IPS-20b (cell line): ENCODE results near the gene ZNF24.

ENCODE experiments used
- H3K27ac ChIP-seq: one replicate; pipeline ENCODE4 v1.5.1; 2013; ENCODE audit warnings: low read length
- H3K27me3 ChIP-seq: 2 replicates; pipeline ENCODE4 v1.6.1; 2013; ENCODE audit warnings: mild to moderate bottlenecking, low read length, inconsistent platforms; ENCODE audit not compliant: insufficient read depth
- H3K36me3 ChIP-seq: 2 replicates; pipeline ENCODE4 v1.6.1; 2013; ENCODE audit warnings: low read depth, mild to moderate bottlenecking, inconsistent platforms, low read length, moderate library complexity; ENCODE audit not compliant: insufficient read depth
- H3K4me1 ChIP-seq: 2 replicates; pipeline ENCODE4 v1.6.1; 2013; ENCODE audit warnings: mild to moderate bottlenecking, control low read depth, inconsistent platforms, low read length, moderate library complexity; ENCODE audit not compliant: insufficient read depth
- H3K4me3 ChIP-seq: 2 replicates; pipeline ENCODE4 v1.5.1; 2013; ENCODE audit warnings: mild to moderate bottlenecking, low read length, inconsistent platforms
- H3K9ac ChIP-seq: 2 replicates; pipeline ENCODE4 v1.6.1; 2013; ENCODE audit warnings: low read depth, mild to moderate bottlenecking, inconsistent platforms, low read length, moderate library complexity
- H3K9me3 ChIP-seq: 2 replicates; pipeline ENCODE4 v1.6.1; 2013; ENCODE audit warnings: mild to moderate bottlenecking, low read depth, low read length, inconsistent platforms; ENCODE audit not compliant: insufficient read depth

ZNF24 gene

DNA sequence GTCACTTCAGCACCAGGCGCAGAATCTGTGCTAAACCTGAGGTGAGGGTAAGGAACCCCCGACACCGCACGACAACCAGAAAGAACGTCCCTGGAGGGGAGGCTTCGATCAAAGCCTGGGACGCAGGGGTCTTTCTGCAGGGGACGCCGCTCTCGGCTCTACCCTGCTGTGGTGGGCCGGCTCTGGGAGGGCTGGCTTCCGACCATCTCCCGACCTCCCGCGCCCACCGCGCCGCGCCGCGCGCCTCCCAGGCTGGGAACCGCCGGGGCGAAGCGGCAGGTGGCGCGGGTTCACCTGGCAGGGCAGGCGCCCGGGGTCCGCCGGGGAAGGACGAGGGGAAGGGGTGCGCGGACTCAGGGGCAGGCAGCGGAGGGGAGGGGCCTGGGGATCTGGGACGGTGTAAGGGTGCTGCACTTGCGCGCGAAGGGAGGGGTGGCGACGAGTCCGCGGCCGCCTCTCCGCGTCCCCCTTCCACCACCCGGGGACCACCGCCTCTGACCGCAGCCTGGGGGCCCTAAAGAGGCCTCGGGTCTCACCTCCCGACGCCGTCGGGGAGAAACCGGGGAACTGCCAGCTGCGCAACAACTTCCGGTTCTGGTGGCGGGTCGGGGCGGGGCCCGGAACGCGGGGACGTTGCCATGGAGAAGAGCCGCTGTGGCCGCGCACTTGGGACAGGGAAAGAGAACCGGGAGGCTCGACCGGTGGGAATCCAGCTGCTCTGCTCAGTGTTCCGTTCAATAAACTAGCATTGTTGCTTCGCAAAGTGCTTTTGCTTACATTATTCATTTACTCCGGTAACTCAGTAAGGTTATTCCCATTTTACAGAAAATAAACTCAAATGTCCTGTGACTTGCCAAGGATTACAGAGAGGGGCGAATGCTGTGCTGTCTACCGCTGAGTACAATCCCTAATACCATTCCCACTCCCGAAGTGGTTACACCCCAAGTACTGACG lies 32.8 kb upstream of the ZNF24 start, which contains the start of gene ZNF396:
Gene ZNF396, minus strand, starts transcription at position 596 of the 954 bp plus-strand sequence. CDS start 3,045 bp downstream, outside the sequence.
- Histone ChIP-seq H3K9me3 (no peaks in the 10 kb centered on the region), H3K9ac (peak within 1 kb of the TSS; percentile 73; the same call in 1 of the 2 replicates), H3K4me3 (peak within 1 kb of the TSS; percentile 83), H3K27me3 (peaks cover 20% of the 10 kb centered on the region; the same call in 1 of the 2 replicates), H3K27ac (no peak within 1 kb of the TSS), H3K4me1 (peaks cover 7% of the 10 kb centered on the region; the same call in 1 of the 2 replicates), H3K36me3 (no peaks in the 10 kb centered on the region)

DNA sequence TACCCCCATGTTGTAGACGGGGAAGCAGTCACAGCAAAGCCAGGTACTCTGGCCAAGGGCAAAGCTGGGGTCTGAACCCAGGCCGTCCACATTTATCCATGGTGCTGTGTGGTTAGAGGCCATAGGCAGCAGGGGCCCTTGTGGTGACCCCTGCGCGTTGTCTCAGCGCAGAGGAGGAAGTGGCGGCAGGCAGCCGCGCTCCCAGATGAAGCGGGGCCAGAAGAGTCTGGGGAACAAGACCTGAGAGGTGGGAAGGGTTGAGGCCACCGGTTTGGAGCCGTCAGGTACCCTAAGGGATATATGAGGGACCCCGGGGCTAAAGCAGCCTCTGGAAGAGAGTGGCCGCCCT lies 32.1 kb upstream of the ZNF24 start:
- no peaks in the 10 kb centered on the region for H3K36me3 ChIP-seq
- H3K9me3 ChIP-seq = no peaks in the 10 kb centered on the region
- peaks cover 20% of the 10 kb centered on the region; the same call in 1 of the 2 replicates for H3K27me3 ChIP-seq
- peak overlapping the region; percentile 83 for H3K4me3 ChIP-seq
- peaks cover 7% of the 10 kb centered on the region; the same call in 1 of the 2 replicates for H3K4me1 ChIP-seq
- no peak overlapping the region for H3K27ac ChIP-seq
- peak overlapping the region; percentile 73; the same call in 1 of the 2 replicates for H3K9ac ChIP-seq

DNA sequence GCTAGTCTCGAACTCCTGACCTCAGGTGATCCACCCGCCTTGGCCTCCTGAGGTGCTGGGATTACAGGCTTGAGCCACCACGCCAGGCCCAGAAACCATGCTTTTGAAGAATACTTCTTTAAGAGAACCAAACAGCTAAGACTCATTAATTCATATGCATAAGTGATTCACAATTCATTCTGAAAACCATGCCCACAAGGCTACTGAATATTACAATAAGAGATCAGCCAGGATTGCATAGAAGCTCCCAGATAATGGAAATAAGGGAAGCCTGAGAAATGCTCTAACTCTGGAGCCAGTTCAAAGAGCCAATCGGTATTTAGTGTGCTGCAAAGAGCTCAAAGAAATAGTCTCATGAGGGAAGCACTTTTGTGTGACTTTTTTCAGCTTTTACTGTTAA lies 30.5 kb upstream of the ZNF24 start:
- Histone ChIP-seq H3K36me3 (no peaks in the 10 kb centered on the region), H3K4me1 (peaks cover 7% of the 10 kb centered on the region; the same call in 1 of the 2 replicates), H3K9me3 (no peaks in the 10 kb centered on the region), H3K27ac (no peak overlapping the region), H3K27me3 (peaks cover 20% of the 10 kb centered on the region; the same call in 1 of the 2 replicates), H3K9ac (no peak overlapping the region), H3K4me3 (no peak overlapping the region)

DNA sequence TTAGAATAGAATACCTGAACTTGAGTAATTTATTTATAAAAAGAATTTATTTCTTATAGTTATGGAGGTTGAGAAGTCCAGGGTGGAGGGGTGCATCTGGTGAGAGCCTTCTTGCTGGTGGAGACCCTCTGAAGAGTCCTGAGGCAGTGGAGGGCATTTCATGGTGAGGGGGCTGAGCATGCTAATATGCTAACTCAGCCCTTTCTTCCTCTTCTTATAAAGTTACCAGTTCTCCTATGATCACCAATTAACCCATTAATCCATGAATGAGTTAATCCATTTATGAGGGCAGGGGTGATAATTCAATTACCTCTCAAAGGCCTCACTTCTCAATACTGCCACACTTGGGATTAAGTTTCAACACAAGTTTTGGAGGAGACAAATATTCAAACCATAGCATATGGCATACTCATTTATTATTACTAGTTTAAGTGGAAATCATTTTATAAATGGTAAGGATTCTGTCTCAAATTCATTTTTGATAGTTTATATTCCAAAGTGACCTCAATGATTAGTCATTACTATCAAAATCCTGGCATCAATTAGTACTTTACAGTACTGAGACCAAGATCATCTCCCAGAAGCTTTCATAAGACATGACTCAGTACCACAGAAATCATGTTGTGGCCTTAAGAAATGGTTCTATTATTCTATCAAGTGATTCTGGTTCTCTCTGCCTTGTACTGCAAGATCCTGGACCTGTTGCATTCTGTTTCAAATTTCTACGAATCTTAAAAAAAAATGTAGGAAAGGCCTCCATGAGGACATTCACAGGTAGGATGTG lies 27.4 kb upstream of the ZNF24 start:
- Histone ChIP-seq H3K4me3 (no peak overlapping the region), H3K4me1 (peaks cover 3% of the 10 kb centered on the region), H3K27me3 (no peaks in the 10 kb centered on the region), H3K9ac (no peak overlapping the region), H3K36me3 (no peaks in the 10 kb centered on the region), H3K9me3 (no peaks in the 10 kb centered on the region), H3K27ac (no peak overlapping the region)

DNA sequence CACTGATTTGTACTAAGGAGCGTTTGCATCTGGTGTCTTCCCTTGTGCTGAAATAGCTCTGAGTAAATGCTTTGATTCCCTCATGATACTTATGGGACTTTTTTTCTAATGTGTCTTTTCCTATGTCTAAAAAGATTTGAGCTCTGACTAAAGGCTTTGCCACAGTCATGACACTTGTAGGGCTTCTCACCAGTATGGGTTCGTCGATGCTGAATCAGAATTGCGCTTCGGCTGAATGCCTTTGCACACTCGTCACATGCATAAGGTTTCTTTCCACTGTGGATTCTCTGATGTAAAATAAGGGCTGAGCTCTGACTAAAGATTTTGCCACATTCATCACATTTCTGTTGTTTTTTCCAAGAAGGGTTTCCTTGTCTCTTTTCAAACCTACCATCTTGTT lies 24.9 kb upstream of the ZNF24 start:
- Histone ChIP-seq H3K27me3 (no peaks in the 10 kb centered on the region), H3K9me3 (no peaks in the 10 kb centered on the region), H3K27ac (no peak overlapping the region), H3K4me1 (no peaks in the 10 kb centered on the region; the same call in 1 of the 2 replicates), H3K36me3 (no peaks in the 10 kb centered on the region), H3K9ac (no peak overlapping the region), H3K4me3 (no peak overlapping the region)

DNA sequence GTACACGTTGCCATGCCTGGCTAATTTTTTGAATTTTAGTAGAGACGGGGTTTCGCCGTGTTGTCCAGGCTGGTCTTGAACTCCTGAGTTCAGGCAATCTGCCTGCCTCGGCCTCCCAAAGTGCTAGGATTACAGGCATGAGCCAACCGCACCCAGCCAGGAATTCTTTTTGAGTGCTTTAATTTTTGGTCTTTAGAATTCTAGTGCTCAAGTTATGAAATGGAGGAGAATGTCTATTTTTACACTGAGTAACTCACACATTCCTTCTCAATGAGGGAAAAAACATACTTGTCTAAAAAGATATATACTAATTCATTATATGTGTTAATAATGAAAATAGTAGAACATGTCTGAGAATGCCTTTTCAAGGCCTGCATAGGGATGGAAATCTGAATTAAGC lies 24.4 kb upstream of the ZNF24 start:
- Histone ChIP-seq H3K27me3 (no peaks in the 10 kb centered on the region), H3K4me1 (no peaks in the 10 kb centered on the region; the same call in 1 of the 2 replicates), H3K9me3 (no peaks in the 10 kb centered on the region), H3K27ac (no peak overlapping the region), H3K4me3 (no peak overlapping the region), H3K36me3 (no peaks in the 10 kb centered on the region), H3K9ac (no peak overlapping the region)

DNA sequence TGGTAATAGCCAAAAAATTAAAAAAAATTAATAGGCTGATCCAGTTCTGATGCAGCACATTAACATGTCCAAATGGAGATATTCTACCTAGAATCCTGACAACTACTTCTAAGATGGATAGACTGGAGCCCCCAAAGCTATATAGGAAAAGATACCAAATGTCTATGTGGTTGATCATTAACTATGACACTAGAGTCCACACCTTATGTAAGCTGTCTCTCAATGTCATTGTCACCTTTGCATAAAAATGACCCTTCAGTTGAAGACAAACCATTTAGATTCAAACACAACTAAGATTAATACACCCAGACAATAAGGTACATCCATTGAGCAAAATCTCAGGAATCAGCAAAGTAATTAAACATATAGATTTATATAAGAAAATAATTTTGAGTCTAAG lies 18.3 kb upstream of the ZNF24 start:
- no peak overlapping the region for H3K4me3 ChIP-seq
- no peaks in the 10 kb centered on the region for H3K9me3 ChIP-seq
- H3K27me3 ChIP-seq = no peaks in the 10 kb centered on the region
- no peak overlapping the region for H3K9ac ChIP-seq
- no peaks in the 10 kb centered on the region for H3K36me3 ChIP-seq
- H3K4me1 ChIP-seq = no peaks in the 10 kb centered on the region
- no peak overlapping the region for H3K27ac ChIP-seq

DNA sequence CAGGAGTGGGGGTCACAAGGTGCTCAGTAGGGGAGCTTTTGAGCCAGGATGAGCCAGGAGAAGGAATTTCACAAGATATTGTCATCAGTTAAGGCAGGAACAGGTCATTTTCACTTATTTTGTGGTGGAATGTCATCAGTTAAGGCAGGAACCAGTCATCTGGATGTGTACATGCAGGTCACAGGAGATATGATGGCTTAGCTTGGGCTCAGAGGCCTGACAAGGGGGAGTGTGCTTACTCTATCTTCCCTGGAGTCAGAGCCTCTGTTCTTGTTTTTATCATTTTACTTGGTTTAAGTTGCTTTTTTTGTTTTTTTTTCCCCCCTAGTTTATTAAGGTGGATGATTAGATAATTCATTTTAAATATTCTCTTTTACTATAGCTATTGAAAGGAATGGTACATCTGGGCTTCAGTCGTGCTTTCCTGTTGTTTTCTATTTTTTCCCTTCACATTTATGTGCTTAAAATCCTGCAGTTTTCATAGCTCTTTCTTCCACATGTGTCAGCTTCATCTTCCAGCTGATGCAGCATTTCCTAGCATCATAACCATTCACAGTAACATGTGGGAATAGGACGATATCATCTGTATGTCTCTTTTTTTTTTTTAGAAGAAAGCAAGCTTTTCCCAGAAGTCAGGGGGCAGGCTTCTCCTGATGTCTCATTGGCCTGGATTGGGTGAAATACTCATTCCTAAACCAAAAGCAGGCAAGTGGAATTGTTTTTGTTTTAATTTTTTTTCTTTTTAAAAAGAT lies 17.5 kb upstream of the ZNF24 start:
- no peaks in the 10 kb centered on the region for H3K4me1 ChIP-seq
- H3K27me3 ChIP-seq = no peaks in the 10 kb centered on the region
- no peaks in the 10 kb centered on the region for H3K9me3 ChIP-seq
- H3K36me3 ChIP-seq = no peaks in the 10 kb centered on the region
- H3K4me3 ChIP-seq = no peak overlapping the region
- H3K9ac ChIP-seq = no peak overlapping the region
- no peak overlapping the region for H3K27ac ChIP-seq

DNA sequence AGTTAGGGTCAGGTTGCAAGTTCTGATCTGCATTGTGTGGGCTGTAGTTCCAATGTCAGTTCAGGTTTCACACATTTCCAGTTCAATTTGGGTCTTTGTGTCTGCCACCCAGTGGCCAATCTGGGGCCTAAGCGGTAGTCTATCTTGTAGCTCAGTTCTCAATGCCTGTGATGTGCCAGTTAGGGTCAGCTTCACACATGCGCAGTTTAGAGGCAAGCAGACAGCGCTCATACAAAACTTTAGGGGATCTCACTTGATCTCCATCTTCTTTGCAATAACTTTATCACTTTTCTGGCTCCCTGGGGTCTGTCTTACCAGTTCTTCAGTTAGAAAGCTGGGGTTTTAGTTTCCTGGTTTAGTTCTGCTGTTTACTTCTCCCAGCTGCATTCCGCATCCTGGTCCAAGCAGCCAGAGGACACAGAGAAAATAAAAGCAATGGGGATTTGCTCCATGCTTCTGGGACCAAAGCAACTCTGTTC lies 11.0 kb upstream of the ZNF24 start:
- Histone ChIP-seq H3K27ac (no peak overlapping the region), H3K4me1 (peaks cover 5% of the 10 kb centered on the region), H3K9ac (no peak overlapping the region), H3K36me3 (no peaks in the 10 kb centered on the region), H3K9me3 (peaks cover 24% of the 10 kb centered on the region), H3K4me3 (no peak overlapping the region), H3K27me3 (no peaks in the 10 kb centered on the region)

DNA sequence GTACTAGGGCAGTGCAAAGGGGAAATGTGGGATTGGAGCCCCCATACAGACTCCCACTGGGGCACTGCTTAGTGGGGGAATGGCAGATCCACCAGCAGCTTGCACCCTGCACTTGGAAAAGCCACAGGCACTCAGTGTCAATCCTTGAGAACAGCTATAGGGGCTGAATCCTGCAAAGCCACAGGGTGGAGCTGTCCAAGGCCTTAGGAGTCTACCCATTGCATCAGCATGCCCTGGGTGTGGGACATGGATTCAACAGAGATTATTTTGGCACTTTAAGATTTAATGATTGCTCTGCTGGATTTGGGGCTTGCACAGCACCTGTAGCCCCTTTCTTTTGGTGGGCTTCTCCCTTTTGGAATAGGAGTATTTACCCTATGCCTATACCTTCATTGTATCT lies 8.6 kb upstream of the ZNF24 start:
- no peaks in the 10 kb centered on the region for H3K36me3 ChIP-seq
- peaks cover 5% of the 10 kb centered on the region for H3K4me1 ChIP-seq
- no peak overlapping the region for H3K27ac ChIP-seq
- no peaks in the 10 kb centered on the region for H3K27me3 ChIP-seq
- peaks cover 24% of the 10 kb centered on the region for H3K9me3 ChIP-seq
- no peak overlapping the region for H3K4me3 ChIP-seq
- H3K9ac ChIP-seq = no peak overlapping the region

DNA sequence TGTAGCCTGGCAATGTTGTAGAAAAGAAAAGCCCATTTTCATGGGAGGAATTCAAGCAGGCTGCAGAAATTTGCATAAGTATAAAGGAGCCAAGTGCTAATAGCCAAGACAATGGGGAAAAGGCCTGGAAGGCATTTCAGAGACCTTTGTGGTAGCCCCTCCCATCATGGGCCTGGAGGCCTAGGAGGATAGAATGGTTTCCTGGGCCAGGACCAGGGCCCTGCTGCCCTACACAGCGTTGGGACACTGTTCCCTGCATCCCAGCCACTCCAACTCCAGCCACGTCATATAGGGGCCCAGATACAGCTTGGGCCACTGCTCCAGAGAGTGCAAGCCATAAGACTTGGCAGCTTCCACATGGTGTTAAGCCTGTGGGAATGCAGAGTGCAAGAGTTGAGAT lies 8.1 kb upstream of the ZNF24 start:
- Histone ChIP-seq H3K36me3 (no peaks in the 10 kb centered on the region), H3K4me1 (peaks cover 5% of the 10 kb centered on the region), H3K9me3 (peaks cover 24% of the 10 kb centered on the region), H3K27me3 (no peaks in the 10 kb centered on the region), H3K27ac (no peak overlapping the region), H3K4me3 (no peak overlapping the region), H3K9ac (no peak overlapping the region)
